ENCODE data around the gene SMTNL2. TPM values are rescaled to one million over a fixed set of nuclear protein-coding genes. Genes with fewer than 3 reads are reported as not detected.

The SMTNL2 gene
- total RNA-seq, 1 experiment from 2014 or later = 0.12 TPM

- no peak for DNase-seq (ENCODE audit: extremely low read depth, low read depth)
These were observed 39.4 kb upstream of the SMTNL2 start for GRCh38 chr17:4544951-4545216.

GRCh38 chr17:4545217-4545951 is 38.9 kb upstream of the SMTNL2 start:
- no peak for DNase-seq (ENCODE audit: extremely low read depth, low read depth)

- DNase-seq (ENCODE audit: extremely low read depth, low read depth) = no peak
These were observed 37.0 kb upstream of the SMTNL2 start for GRCh38 chr17:4547118-4547906.

- DNase-seq (ENCODE audit: extremely low read depth, low read depth) = no peak
These were observed 36.3 kb upstream of the SMTNL2 start for GRCh38 chr17:4548061-4548461.

- DNase-seq (ENCODE audit: extremely low read depth, low read depth) = no peak
These were observed 35.4 kb upstream of the SMTNL2 start for GRCh38 chr17:4548721-4549531.

GRCh38 chr17:4549781-4550533 is 34.4 kb upstream of the SMTNL2 start:
- no peak for DNase-seq (ENCODE audit: extremely low read depth, low read depth)

- DNase-seq (ENCODE audit: extremely low read depth, low read depth) = no peak
These were observed 33.7 kb upstream of the SMTNL2 start for GRCh38 chr17:4550534-4551039.

- no peak for DNase-seq (ENCODE audit: extremely low read depth, low read depth)
These were observed 33.2 kb upstream of the SMTNL2 start for GRCh38 chr17:4551141-4551540.

GRCh38 chr17:4551796-4552525 is 32.4 kb upstream of the SMTNL2 start:
- no peak for DNase-seq (ENCODE audit: extremely low read depth, low read depth)

- no peak for DNase-seq (ENCODE audit: extremely low read depth, low read depth)
These were observed 30.7 kb upstream of the SMTNL2 start for GRCh38 chr17:4553669-4554068.

- no peak for DNase-seq (ENCODE audit: extremely low read depth, low read depth)
These were observed 29.8 kb upstream of the SMTNL2 start for GRCh38 chr17:4554441-4554996.

GRCh38 chr17:4554997-4555799 is 29.1 kb upstream of the SMTNL2 start, which contains the start of gene MYBBP1A:
Gene MYBBP1A, minus strand, starts transcription at chr17:4555384. Its CDS starts 60 bp downstream, at chr17:4555324.
- DNase-seq (ENCODE audit: extremely low read depth, low read depth) = peak; percentile 95

GRCh38 chr17:4555873-4556759 is 28.2 kb upstream of the SMTNL2 start:
- no peak for DNase-seq (ENCODE audit: extremely low read depth, low read depth)

GRCh38 chr17:4556996-4557395 is 27.3 kb upstream of the SMTNL2 start:
- no peak for DNase-seq (ENCODE audit: extremely low read depth, low read depth)

GRCh38 chr17:4557626-4558346 is 26.5 kb upstream of the SMTNL2 start:
- no peak for DNase-seq (ENCODE audit: extremely low read depth, low read depth)

- no peak for DNase-seq (ENCODE audit: extremely low read depth, low read depth)
These were observed 25.9 kb upstream of the SMTNL2 start for GRCh38 chr17:4558347-4558971.
